Parietal lobe (tissue), 1 donor: ENCODE results near the gene ERMARD. TPM values are rescaled to one million over a fixed set of nuclear protein-coding genes. Genes with fewer than 3 reads are reported as not detected.

ENCODE experiments used
- total RNA-seq: library from RNA; depleted of rRNA; stranded (reverse); fragments of >200 nt; gene quantifications from one replicate; pipeline ENCODE4 v1.2.3, GENCODE V29; 2014

ERMARD gene
- total RNA-seq = 32.6 TPM

GRCh38 chr6:169751242-169752073 lies at the start of gene ERMARD, which contains the start of gene DYNLT2:
TSS of gene ERMARD (plus strand) at chr6:169751622. CDS start at chr6:169751658, 36 bp downstream.
TSS of gene DYNLT2 (minus strand) at chr6:169751572. CDS start at chr6:169751458, 114 bp downstream.

GRCh38 chr6:169701954-169702839 lies 49.2 kb upstream of the ERMARD start, which contains the start of the genes C6orf120 and WDR27:
TSS of gene C6orf120 (plus strand) at chr6:169702126. CDS start at chr6:169702460, 334 bp downstream.
TSS of gene WDR27 (minus strand) at chr6:169702029. CDS start at chr6:169689005, 13,024 bp downstream.

GRCh38 chr6:169724494-169725124 lies 26.8 kb upstream of the ERMARD start, which contains the start of gene PHF10:
TSS of gene PHF10 (minus strand) at chr6:169724500. CDS start at chr6:169723931, 569 bp downstream.

Other genes with a start within 250 kb of the ERMARD start
- gene WDR27, start 49.6 kb upstream of the ERMARD start, total RNA-seq = 82.6 TPM
- 23.2 TPM for gene C6orf120, start 49.5 kb upstream of the ERMARD start, total RNA-seq
- 45.7 TPM for gene PHF10, start 27.1 kb upstream of the ERMARD start, total RNA-seq
- gene DYNLT2, start 50 bp upstream of the ERMARD start, total RNA-seq = 4.1 TPM